HG03432 (cell line): ENCODE data around the gene KTI12.
"Not testable (repeated sequence)": the region's sequence is repeated elsewhere in the genome, so short reads cannot be mapped to it uniquely, and the experiment has no call there.

Experiments used
- ATAC-seq: cut with Tn5 transposase; IDR thresholded peaks from one replicate; pipeline ENCODE4 v1.9.1; 2021; ENCODE audit warnings: mild to moderate bottlenecking, moderate library complexity; ENCODE audit not compliant: unreplicated experiment

The KTI12 gene

GRCh38 chr1:52033190-52034049, at the start of gene KTI12:
TSS of gene KTI12 (minus strand) at chr1:52033810. CDS start at chr1:52033761, 49 bp downstream.
- ATAC-seq: peak; percentile 87

GRCh38 chr1:52080014-52080415, 46.4 kb upstream of the KTI12 start:
- no peak for ATAC-seq

GRCh38 chr1:52077277-52077676, 43.7 kb upstream of the KTI12 start:
- not testable (repeated sequence) for ATAC-seq

GRCh38 chr1:52072291-52072690, 38.7 kb upstream of the KTI12 start:
- ATAC-seq: no peak

GRCh38 chr1:52070704-52071103, 37.1 kb upstream of the KTI12 start:
- no peak for ATAC-seq

GRCh38 chr1:52063192-52063591, 29.6 kb upstream of the KTI12 start:
- ATAC-seq: no peak

- ATAC-seq: no peak
Measured at GRCh38 chr1:52060822-52061221, 27.2 kb upstream of the KTI12 start.

- no peak for ATAC-seq
Measured at GRCh38 chr1:52059888-52060287, 26.3 kb upstream of the KTI12 start.

GRCh38 chr1:52059321-52059720, 25.7 kb upstream of the KTI12 start:
- ATAC-seq: no peak

GRCh38 chr1:52057876-52058415, 24.3 kb upstream of the KTI12 start:
- ATAC-seq: no peak

- ATAC-seq: no peak
Measured at GRCh38 chr1:52057255-52057654, 23.6 kb upstream of the KTI12 start.

- ATAC-seq: no peak
Measured at GRCh38 chr1:52056937-52057231, 23.3 kb upstream of the KTI12 start.

GRCh38 chr1:52056163-52056936, 22.7 kb upstream of the KTI12 start, which contains the start of gene BTF3L4:
TSS of gene BTF3L4 (plus strand) at chr1:52056295. CDS start at chr1:52059848, 3,553 bp downstream.
- ATAC-seq: peak; percentile 86

GRCh38 chr1:52055866-52056162, 22.2 kb upstream of the KTI12 start:
- no peak for ATAC-seq

- peak; percentile 38 for ATAC-seq
Measured at GRCh38 chr1:52055066-52055865, 21.7 kb upstream of the KTI12 start, which contains the start of gene TXNDC12. TSS of gene TXNDC12 (minus strand) at chr1:52055191. CDS start at chr1:52055096, 95 bp downstream.

- ATAC-seq: no peak
Measured at GRCh38 chr1:52054496-52055065, 21.0 kb upstream of the KTI12 start.

GRCh38 chr1:52053862-52054261, 20.3 kb upstream of the KTI12 start:
- ATAC-seq: no peak

GRCh38 chr1:52049337-52049736, 15.7 kb upstream of the KTI12 start:
- not testable (repeated sequence) for ATAC-seq

- not testable (repeated sequence) for ATAC-seq
Measured at GRCh38 chr1:52045666-52046195, 12.1 kb upstream of the KTI12 start.

GRCh38 chr1:52045236-52045635, 11.6 kb upstream of the KTI12 start:
- no peak for ATAC-seq
